Fibroblast of lung (primary cell): ENCODE results near the gene PIP5KL1.

Experiments used
- CTCF ChIP-seq, 2 donors: IDR thresholded peaks in 1 of 2; conservative IDR thresholded peaks in 1 of 2; 1 replicate in 1 of 2; 2 replicates in 1 of 2; pipeline ENCODE4 v1.5.1; 2011 to 2012; ENCODE audit warnings: low read length in 2 of 2, control low read depth in 1 of 2, inconsistent platforms in 1 of 2, low read depth in 1 of 2, mild to moderate bottlenecking in 1 of 2
- EZH2 ChIP-seq: IDR thresholded peaks from 2 replicates; pipeline ENCODE4 v1.5.1; 2012; ENCODE audit warnings: low read length, control low read depth, mild to moderate bottlenecking; ENCODE audit errors: missing control alignments

GRCh38 chr9:127945942-127946341, 15.4 kb upstream of the PIP5KL1 start:
- TF ChIP-seq EZH2 (no peak), CTCF (conservative IDR thresholded peaks at IDR 0.05 in 1 of 2, IDR thresholded peaks at IDR 0.05 in 1 of 2; ENCODE audit: low read depth in 1 of 2, low read length in 2 of 2) (no peak)
